Amniotic stem cell (primary cell): ENCODE data around the gene CES3.

ENCODE experiments used
- DNase-seq: peaks from one replicate; lab custom pipeline; 2025; lab: John Stamatoyannopoulos, UW

Gene CES3

GRCh38 chr16:66961065-66961744, at the start of gene CES3:
TSS of gene CES3 (plus strand) at chr16:66961266. CDS start at chr16:66961308, 42 bp downstream.
- no peak for DNase-seq

- no peak for DNase-seq
Measured at GRCh38 chr16:66911801-66912200, 49.3 kb upstream of the CES3 start.

GRCh38 chr16:66913081-66913480, 48.0 kb upstream of the CES3 start:
- DNase-seq, result no peak

- no peak for DNase-seq
Measured at GRCh38 chr16:66913711-66914110, 47.4 kb upstream of the CES3 start.

GRCh38 chr16:66914541-66914940, 46.5 kb upstream of the CES3 start:
- no peak for DNase-seq

GRCh38 chr16:66915041-66915440, 46.0 kb upstream of the CES3 start:
- no peak for DNase-seq

GRCh38 chr16:66916518-66916917, 44.5 kb upstream of the CES3 start:
- no peak for DNase-seq

GRCh38 chr16:66917741-66918140, 43.3 kb upstream of the CES3 start:
- no peak for DNase-seq

GRCh38 chr16:66918355-66918754, 42.7 kb upstream of the CES3 start:
- no peak for DNase-seq

- DNase-seq, result no peak
Measured at GRCh38 chr16:66918803-66919568, 42.1 kb upstream of the CES3 start, which contains the start of gene CDH16. TSS of gene CDH16 (minus strand) at chr16:66918885. CDS start at chr16:66918065, 820 bp downstream.

- no peak for DNase-seq
Measured at GRCh38 chr16:66919569-66920298, 41.3 kb upstream of the CES3 start.

GRCh38 chr16:66920299-66920590, 40.8 kb upstream of the CES3 start:
- DNase-seq, result no peak

- DNase-seq, result no peak
Measured at GRCh38 chr16:66920924-66921680, 40.0 kb upstream of the CES3 start.

GRCh38 chr16:66921729-66922450, 39.2 kb upstream of the CES3 start:
- DNase-seq, result no peak

GRCh38 chr16:66923247-66923731, 37.8 kb upstream of the CES3 start:
- DNase-seq, result no peak

GRCh38 chr16:66923866-66924265, 37.2 kb upstream of the CES3 start:
- DNase-seq, result no peak

- DNase-seq, result no peak
Measured at GRCh38 chr16:66924527-66925321, 36.3 kb upstream of the CES3 start.

GRCh38 chr16:66925322-66925840, 35.7 kb upstream of the CES3 start, which contains the start of gene RRAD:
TSS of gene RRAD (minus strand) at chr16:66925535. CDS start at chr16:66925179, 356 bp downstream.
- DNase-seq, result no peak

GRCh38 chr16:66926171-66926947, 34.7 kb upstream of the CES3 start:
- DNase-seq, result no peak
